ENCODE measurements around the gene DRAXIN.

Gene DRAXIN

GRCh38 chr1:11690397-11691301 lies 861 bp upstream of the DRAXIN start:
- no peak for DNase-seq

GRCh38 chr1:11691928-11692711 lies 610 bp downstream of the DRAXIN start:
- no peak for DNase-seq

GRCh38 chr1:11693024-11693590 lies 1.6 kb downstream of the DRAXIN start:
- peak; percentile 39 for DNase-seq

DNA sequence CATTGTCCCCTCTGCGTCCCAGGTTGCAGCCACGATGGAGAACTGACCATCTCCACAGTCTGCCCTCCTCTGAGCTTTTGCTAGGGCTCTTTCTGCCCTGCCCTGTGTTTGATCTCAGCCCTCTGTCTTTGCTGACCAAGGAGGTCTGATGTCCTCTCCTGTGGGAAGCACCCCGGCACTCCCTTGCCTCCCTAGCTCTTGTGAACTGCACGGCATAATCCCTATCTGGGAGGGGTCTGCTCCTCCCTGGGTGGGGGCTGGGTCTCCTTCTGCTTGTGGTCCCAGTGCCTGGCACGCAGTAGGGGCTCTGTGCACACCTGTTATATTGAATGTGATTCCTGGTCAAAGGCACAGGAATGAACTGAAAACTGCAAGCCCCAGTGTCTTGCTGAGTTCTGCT lies 2.4 kb downstream of the DRAXIN start:
- DNase-seq = no peak

GRCh38 chr1:11695861-11696260 lies 4.4 kb downstream of the DRAXIN start:
- DNase-seq = no peak

GRCh38 chr1:11697188-11697892 lies 5.8 kb downstream of the DRAXIN start:
- no peak for DNase-seq

- no peak for DNase-seq
Observed at GRCh38 chr1:11697893-11698210, 6.3 kb downstream of the DRAXIN start.

DNA sequence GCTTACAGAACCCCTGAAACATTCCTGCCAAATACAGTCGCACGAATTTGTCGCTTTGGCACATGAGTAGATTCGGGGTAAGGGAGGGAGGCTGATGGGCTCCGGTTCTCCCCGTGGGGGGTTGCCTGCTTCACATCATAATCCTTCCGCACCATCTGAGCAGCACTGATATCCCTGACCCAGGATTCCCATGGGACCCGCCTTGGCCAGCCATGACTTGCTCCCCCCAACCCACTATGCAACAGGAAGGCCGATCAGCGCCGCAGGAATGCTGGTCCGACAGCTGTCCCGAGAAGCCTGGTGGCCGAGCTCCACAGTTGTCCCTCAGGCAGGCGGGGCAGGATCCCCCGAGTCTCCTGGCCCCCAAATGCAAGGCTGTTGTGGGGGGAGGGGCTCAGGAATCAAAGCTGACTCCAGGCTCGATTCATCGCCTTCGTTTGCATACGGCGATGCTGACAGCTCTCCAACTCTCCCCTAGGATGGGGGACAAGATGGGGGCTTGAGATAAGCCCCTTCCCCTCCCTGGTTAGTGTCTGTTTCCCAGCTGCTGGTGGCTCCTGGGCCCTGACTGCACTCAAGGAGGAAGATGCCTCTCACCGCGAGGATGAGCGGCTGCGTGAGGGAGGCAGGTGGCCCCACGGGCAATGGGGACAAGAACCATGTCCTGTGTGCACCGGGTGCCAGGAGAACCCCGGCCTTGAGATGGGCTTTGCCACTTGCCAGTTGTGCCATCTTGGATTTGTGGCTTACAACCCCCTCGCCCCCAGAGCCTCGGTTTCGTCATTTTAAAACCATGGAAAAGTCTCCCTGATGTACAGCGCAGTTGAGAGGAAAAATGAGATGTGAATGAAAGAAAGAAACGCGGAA lies 9.3 kb downstream of the DRAXIN start:
- no peak for DNase-seq

DNA sequence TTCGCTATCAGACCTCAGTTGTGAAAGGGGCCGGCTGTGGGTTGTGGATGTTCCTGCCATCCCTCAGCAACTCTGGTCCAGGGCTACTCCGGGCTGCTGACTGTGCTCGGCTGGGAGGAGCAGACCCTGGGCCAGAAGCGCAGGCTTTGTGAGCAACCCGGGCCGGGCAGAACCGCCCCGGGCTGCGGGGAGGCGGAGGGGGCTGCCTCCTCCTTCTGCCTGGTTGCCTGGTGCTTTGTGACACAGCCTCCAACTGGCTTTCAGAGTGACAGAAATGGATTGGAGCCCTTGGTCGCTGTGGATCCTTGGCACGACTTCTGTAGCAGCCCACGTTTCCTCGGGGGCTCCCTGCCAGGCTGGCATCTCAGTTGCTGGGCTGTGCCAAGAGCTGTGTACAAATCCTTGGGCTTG lies 10.0 kb downstream of the DRAXIN start:
- DNase-seq = no peak

- DNase-seq = no peak
Observed at GRCh38 chr1:11701981-11702803, 10.7 kb downstream of the DRAXIN start.

- no peak for DNase-seq
Observed at GRCh38 chr1:11703357-11704193, 12.1 kb downstream of the DRAXIN start.

- DNase-seq = no peak
Observed at GRCh38 chr1:11704194-11704529, 12.7 kb downstream of the DRAXIN start.

GRCh38 chr1:11704691-11705475 lies 13.4 kb downstream of the DRAXIN start:
- DNase-seq = no peak

GRCh38 chr1:11705596-11705995 lies 14.1 kb downstream of the DRAXIN start:
- no peak for DNase-seq

DNA sequence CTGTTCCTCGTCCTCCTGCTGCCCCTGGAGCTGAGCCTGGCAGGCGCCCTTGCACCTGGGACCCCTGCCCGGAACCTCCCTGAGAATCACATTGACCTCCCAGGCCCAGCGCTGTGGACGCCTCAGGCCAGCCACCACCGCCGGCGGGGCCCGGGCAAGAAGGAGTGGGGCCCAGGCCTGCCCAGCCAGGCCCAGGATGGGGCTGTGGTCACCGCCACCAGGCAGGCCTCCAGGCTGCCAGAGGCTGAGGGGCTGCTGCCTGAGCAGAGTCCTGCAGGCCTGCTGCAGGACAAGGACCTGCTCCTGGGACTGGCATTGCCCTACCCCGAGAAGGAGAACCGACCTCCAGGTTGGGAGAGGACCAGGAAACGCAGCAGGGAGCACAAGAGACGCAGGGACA lies 14.8 kb downstream of the DRAXIN start:
- no peak for DNase-seq

DNA sequence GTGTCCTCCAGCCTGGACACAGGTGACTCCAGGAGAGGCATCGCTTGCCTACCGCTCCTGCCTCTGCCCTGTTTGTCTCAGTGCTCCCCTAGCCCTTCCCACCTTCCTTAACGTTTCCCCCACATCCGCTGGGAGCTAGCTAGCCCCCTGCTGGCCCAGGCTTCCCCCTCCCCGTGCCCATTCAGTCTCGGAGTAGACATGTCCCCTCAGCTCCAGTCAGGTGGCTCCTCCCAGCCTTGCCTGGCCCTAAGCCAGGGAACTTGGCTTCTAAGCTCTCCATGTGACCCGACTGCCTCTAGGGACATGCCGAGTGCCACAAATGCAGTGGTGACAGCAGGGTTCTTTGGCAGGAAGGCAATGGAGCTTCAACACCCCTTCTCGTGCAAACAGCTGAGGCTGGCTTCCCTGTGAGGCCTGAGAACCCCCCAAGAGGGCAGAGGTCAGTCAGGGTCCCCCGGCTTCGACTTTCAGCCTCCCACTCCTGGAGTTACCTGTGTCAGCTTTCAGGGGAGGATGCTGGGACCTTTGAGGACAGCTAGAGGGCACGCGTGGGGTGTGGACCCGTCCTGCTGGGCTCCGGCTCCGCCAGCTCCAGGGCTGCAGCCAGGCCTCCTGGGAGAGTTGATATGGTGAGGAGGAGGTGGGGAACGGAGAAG lies 16.2 kb downstream of the DRAXIN start:
- no peak for DNase-seq

DNA sequence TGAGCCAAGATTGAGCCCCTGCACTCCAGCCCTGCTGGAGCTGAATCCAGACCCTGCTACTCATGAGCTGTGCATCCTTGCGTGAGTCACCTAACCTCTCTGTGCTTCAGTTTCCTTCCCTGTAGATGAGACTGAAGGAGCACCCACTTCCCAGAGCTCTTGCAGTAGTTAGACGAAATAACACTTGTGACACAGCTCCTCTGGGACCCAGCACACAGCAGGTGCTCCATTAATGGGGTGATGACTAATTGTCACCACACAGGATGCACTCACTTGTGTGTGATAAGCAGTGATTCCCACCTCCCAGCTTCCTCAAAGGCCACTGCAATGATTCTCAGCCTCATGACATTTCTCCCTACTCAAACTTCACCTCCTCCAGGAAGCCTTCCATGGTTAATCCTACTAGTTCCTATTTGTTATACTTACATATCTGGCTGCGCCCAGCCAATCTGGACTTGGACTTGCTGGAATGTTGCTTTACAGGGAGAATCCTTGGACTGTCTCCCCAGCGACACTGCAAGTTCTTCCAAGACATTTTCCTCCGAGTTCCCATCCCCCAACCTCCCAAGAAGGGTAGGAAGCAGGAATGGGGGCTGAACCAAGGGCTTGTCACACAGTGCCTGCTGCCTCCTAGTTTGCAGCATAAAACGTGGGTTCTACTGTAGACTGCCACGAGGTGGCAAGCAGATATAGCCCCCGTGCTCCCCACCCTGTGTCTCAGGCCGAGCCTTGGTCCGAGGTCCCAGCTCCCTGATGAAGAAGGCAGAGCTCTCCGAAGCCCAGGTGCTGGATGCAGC lies 17.2 kb downstream of the DRAXIN start:
- no peak for DNase-seq

DNA sequence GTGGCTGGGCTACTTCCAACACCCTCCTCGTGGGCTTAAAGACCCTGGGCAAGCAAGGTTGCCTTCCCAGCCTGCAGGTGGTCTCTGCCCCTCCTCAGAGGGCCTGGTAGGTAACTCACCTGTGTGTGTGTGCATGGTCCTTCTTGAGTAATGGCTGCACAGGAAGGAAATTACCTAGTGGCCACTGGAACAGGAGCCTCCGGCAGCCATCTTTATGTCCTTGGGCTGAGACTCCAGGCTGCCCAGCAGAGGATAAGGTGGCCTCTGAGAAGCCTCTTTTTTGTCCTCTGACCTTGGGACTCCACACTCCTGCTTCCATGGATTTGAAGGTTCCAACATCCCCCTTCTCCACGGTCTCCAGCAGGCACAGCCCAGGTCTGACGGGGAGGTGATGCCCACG lies 20.0 kb downstream of the DRAXIN start:
- DNase-seq = no peak

Data from stimulated activated CD4-positive, alpha-beta T cell treated with anti-CD3 and anti-CD28 coated beads, Interleukin-1b, Interleukin-23, amount 100 ng/mL, for 48 hours (primary cell).